D721Med (cell line): ENCODE results near the gene EBLN1.

Experiments used
- DNase-seq: peaks from one replicate; pipeline ENCODE4 v3.0.0; 2011; ENCODE audit warnings: low spot score; ENCODE audit not compliant: insufficient read length
- FAIRE-seq: peaks from 2 replicates; lab custom pipeline; 2011; peaks lifted over from hg19 to GRCh38; lab: Jason Lieb, UNC
- CTCF ChIP-seq: IDR thresholded peaks from 2 replicates; pipeline ENCODE4 v1.5.1; 2012; ENCODE audit warnings: mild to moderate bottlenecking, control low read depth; ENCODE audit not compliant: insufficient read depth; ENCODE audit errors: missing control alignments

Gene EBLN1

GRCh38 chr10:22252224-22252800, 34.5 kb upstream of the EBLN1 start:
- DNase-seq: no peak
- TF ChIP-seq CTCF: no peak
- FAIRE-seq: no peak

GRCh38 chr10:22251751-22252223, 34.0 kb upstream of the EBLN1 start:
- no peak for FAIRE-seq
- TF ChIP-seq CTCF: no peak
- DNase-seq: no peak

GRCh38 chr10:22250897-22251660, 33.3 kb upstream of the EBLN1 start:
- no peak for TF ChIP-seq CTCF
- FAIRE-seq (no peak), DNase-seq (no peak)

- no peak for TF ChIP-seq CTCF
- DNase-seq (no peak), FAIRE-seq (no peak)
Measured at GRCh38 chr10:22247636-22248035, 29.8 kb upstream of the EBLN1 start.

GRCh38 chr10:22246680-22247391, 29.0 kb upstream of the EBLN1 start:
- no peak for DNase-seq
- no peak for FAIRE-seq
- TF ChIP-seq CTCF: no peak

GRCh38 chr10:22245567-22245966, 27.8 kb upstream of the EBLN1 start:
- FAIRE-seq (no peak), DNase-seq (no peak)
- no peak for TF ChIP-seq CTCF
